Dermis microvascular lymphatic vessel endothelial cell (primary cell): ENCODE data around the gene CCND1. TPM values are rescaled to one million over a fixed set of nuclear protein-coding genes. Genes with fewer than 3 reads are reported as not detected.
"Not testable (repeated sequence)": the region's sequence is repeated elsewhere in the genome, so short reads cannot be mapped to it uniquely, and the experiment has no call there.

Source experiments
- DNase-seq, 2 donors: peaks; one replicate each; pipeline versions ENCODE4 v3.0.0 to v3.0.0-alpha.2; 2010; ENCODE audit warnings: low read depth in 2 of 2
- total RNA-seq: library from RNA; depleted of rRNA; stranded (reverse); fragments of >200 nt; gene quantifications from 2 replicates; pipeline ENCODE4 v1.2.1, GENCODE V29; 2014

The CCND1 gene
- total RNA-seq, 1 donor from 2014 or later: 222 TPM

DNA sequence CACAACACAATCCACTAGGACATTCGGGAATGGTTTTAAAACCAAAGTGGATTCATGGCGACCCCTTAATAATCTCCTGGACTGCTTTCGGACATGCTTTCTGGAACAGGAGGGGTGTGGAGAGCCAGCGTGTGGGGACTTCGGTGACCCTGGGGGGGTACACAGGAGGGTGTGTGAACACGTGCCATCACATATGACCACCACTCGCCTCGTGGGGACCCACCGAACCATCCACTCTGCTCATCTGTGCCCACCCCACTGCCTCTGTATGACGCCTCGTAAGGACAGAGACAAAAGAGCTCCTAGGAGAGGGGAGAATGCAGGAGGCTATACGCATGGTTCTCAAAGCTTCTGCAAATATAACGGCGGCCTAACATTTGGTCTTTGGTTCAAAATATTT lies 25.3 kb downstream of the CCND1 start:
- DNase-seq: no peak

DNA sequence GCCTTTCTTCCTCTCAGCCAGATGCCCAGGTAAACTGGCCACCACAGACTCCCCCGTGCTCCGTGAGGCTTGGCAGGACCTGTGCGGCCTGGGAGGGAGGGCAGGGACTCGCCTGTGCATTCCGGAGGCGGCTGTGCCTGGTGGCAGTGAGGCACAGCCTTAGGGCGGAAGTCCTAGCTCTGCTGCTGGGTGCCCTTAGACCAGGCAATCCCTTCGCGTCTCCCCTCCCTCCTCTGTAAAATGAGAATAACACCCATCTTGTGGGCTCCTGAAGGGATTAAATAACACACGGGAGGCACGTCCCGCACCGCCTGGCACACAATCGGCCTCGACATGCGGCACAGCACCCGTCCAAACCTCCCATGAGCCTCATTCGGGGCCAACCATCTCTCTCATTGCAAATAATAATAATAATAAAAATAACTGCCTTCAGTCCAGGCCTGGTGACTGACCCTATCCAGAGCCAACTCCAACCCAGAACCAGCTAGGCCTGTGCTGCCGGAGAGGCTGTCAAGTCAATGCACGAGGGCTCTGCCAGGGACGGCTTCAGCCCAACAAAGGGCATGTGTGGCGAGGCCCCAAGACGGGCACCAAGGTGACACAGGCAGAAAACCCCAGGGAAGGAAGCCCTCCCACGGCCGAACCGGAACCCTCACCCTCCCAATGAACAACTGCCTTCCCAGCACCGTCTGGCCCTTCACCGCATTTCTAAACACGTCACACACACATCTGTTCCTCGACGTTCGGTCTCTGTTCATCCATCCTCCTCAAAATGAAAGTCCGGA lies 26.0 kb downstream of the CCND1 start:
- DNase-seq: no peak

GRCh38 chr11:69667619-69668604 lies 27.0 kb downstream of the CCND1 start:
- DNase-seq: no peak

DNA sequence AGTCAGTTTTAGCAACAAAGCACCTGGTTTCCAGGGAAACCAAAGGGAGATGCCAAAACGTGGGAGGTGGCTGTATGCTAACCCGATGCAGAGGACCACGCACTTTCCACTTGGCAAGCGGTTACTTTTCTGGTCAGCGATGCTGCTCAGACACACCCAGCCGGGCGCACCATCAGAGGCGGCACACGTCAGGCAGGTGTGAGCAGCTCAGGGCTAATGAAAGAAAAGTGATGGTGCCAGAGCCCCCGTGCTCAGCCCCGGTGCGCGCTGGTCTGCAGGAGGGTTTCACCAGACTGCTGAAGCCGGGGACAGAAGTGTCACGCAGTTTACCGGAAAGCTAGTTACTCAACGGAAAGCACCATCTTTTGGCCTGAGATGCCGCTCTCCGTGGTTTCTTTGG lies 28.5 kb downstream of the CCND1 start:
- no peak for DNase-seq

GRCh38 chr11:69670158-69670845 lies 29.3 kb downstream of the CCND1 start:
- DNase-seq: peak; percentile 66 to 85

DNA sequence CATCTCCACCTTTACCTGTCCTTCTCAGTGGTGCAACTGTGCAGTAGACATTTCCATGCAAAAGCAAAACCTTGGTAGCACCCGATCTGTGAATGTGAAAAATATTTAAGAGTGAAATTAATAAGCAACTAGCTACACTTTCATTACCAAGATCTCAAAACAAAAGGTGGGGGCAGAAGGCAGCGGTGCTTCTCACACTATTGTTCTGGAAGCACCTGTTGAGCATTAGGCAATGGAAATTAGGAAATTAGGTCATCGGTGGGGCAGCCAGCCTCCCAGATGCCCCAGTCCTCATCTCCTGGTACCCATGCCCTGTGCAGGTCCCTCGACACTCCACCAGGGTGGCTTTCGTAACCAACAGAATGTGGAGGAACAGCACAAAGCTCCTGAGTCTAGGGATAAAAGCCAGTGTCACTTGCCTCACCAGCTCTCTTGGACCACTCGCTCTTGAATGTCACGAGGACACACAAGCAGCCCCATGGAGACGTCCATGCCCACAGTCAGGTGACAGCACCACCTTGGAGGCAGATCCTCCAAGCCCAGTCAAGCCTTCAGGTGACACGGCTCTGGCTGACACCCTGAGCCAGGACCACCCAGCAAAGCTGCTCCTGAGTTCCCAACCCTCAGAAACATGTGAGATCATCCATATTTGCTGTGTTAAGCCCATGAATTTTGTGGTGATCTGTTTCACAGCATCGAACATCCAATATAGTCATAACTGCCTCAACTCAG lies 30.9 kb downstream of the CCND1 start:
- no peak for DNase-seq

DNA sequence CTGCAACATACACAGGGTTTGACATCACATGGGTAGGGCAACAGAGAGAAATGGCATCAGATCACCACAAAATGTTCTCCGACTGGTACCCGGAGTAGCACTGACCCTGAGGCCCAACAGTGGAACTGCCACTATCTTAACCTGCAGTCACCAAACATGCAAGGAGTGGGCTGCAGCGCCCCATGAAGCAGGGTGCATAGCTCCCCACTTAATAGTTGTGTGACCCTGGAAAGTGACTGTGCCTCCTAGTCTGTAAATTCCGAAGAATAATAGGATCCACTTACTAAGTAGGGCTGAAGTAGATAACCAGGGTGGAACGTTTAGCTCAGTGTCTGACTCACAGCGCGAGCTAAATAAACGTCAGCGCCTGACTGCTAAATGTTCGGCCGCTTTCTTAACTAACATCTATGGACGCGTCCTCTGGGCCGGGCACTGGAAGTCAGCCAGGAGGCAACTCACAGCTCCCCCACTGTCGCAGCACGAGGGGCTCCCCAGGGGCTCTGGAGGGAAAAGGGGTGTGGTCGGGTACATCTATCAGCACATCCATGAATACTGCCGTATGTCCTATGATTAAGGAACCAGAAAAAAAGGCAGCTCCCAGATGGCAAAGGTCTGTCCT lies 33.4 kb downstream of the CCND1 start:
- DNase-seq: peak in 1 of 2 donors; percentile 73

DNA sequence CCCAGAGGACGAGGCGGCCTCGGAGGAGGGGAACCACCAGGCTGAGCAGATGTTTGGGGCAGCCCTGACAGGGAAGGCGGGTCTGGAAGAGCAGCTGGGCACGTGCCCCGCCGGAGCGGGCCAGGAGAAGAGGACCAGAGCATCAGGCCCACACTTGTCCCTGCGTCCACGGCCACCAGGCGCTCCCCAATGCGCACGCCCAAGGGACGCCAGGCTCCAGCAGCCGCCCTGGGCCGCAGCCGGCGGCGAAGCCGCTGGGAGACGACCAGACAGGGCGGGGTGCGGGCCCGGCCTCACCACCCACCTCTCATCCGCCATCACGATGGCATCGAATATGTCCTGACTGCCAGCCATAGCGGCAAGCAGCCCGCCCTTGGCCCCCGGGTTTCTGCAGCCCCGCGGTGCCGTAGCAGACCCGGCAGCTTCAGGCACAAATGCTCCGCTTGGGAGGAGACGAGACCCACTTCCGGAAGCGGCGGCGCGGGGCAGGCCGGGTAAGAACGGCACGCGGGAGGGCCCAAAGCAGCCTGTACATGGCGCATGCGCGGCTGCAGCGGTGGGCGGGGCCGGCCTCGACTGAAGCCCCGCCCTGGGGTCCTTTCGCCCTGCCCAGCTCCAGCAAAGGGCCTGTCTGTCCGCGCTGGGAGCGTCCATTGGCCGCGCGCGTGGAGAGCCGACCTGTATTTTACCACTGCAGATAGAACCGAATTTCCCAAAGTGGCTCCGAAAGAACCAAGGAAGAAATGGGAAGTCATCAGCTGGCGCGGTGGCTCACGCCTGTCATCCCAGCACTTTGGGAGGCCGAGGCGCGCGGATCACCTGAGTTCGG lies 34.1 kb downstream of the CCND1 start, which contains the start of gene LTO1:
Gene LTO1 (minus strand): TSS at position 468 of the 829 bp plus-strand sequence. CDS start 114 bp downstream, at position 354.
- DNase-seq: peak; percentile 85 to 97

GRCh38 chr11:69677749-69678148 lies 36.8 kb downstream of the CCND1 start:
- DNase-seq: no peak

DNA sequence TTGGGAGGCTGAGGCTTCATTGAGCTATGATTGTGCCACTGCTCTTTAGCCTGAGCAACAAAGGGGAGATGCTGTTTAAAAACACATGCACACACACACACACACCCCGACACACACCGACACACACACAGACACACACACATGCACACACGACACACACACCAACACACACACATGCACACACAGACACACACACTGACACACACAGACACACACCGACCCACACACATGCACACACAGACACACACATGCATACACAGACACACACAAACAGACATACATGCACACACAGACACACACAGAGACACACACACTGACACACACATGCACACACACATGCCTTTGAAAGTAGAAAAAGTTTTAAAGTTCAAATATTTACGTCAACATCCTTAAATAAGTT lies 39.7 kb downstream of the CCND1 start:
- no peak for DNase-seq

DNA sequence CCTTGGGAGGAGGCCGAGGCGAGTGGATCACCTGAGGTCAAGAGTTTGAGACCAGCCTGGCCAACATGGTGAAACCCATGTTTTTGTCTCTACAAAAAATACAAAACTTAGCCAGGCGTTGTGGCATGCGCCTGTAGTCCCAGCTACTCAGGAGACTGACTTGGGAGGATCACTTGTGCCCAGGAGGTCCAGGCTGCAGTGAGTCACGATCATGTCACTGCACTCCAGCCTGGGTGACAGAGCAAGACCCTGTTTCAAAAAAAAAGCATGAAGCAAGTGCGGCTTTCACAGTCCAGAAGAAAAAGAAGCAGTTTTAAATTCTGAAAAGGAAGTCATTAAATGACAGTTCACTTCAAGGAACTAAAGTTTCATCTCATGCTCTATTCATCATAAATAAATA lies 41.3 kb downstream of the CCND1 start:
- DNase-seq: no peak

- DNase-seq: no peak
These were observed 41.8 kb downstream of the CCND1 start for GRCh38 chr11:69682681-69683326.

DNA sequence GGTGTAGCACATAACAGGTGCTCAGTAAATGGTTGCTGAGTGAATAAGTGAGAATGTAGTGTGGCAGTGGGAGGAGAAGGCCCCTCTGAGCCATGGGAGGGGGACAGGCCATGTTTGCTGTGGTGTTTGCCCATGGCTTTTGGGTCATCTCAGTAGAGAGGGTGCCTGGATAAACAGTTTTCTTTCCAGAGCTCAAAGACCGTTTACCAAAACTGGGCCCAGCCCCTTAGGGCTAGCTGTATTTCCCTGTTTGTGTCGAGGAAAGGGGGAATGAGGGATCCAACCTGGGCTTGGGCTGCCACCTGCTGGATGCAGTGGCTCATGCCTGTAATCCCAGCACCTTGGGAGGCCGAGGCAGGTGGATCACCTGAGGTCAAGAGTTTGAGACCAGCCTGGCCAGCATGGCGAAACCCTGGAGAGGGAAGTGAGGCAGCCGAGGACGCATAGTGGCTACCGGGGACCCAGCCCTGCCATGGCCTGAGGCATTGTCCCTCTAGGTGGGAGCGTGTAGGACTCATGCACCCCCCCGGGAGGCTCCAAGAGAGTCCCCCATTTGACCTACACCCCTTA lies 42.9 kb downstream of the CCND1 start:
- DNase-seq: peak in 1 of 2 donors; percentile 27

GRCh38 chr11:69684651-69685050 lies 43.7 kb downstream of the CCND1 start:
- no peak for DNase-seq

DNA sequence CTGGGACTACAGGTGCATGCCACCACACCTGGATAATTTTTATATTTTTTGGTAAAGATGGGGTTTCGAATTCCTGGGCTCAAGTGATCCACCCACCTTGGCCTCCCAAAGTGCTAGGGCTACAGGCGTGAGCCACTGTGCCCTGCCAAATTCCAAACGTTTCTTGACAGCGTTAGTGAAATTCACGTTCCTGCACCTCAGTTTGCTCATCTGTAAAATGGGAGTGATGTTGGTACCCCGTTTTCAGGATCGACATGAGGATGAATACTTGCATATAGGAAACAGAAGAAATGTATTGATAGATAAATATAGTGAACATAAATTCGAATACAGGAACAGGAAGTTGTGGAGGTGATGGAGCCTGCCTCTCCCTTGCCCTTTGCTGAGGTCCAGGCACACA lies 44.4 kb downstream of the CCND1 start:
- no peak for DNase-seq

GRCh38 chr11:69686452-69686851 lies 45.5 kb downstream of the CCND1 start:
- no peak for DNase-seq

DNA sequence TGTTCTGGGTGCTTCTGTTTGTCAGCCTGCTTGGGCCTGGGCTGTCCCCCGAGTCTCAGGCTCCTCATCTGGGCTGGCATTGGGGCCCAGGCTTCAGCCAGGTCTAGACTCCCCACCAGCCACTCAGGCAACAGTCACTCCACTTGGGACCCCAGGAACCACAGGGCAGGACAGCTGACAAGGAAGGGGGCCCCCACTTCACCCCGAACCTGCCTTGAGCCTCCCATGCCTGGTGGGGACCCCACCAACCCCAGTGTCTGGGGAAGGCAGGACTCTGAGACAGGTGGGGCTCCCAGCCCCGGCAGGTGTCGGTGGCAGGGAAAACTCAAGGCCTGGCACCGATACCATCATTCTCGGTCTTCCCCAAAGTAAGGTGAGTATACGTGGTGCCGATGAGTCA lies 45.9 kb downstream of the CCND1 start:
- DNase-seq: no peak

- DNase-seq: not testable (repeated sequence)
These were observed 47.2 kb downstream of the CCND1 start for GRCh38 chr11:69687969-69688771.
